HT1080 (cell line): Measurements from ENCODE around the gene IPO4. TPM values are rescaled to one million over a fixed set of nuclear protein-coding genes. Genes with fewer than 3 reads are reported as not detected.
"Not testable (repeated sequence)": the region's sequence is repeated elsewhere in the genome, so short reads cannot be mapped to it uniquely, and the experiment has no call there.

Experiments
- DNase-seq: peaks from one replicate; pipeline ENCODE4 v3.0.0-alpha.2; 2015; ENCODE audit warnings: low read depth
- total RNA-seq: library from RNA; depleted of rRNA; stranded (reverse); fragments of >200 nt; shearing (Covaris generic); gene quantifications from 2 replicates; pipeline ENCODE4 v1.2.3, GENCODE V29; 2014

The IPO4 gene
- total RNA-seq, 1 experiment from 2014 or later, result 273 TPM

DNA sequence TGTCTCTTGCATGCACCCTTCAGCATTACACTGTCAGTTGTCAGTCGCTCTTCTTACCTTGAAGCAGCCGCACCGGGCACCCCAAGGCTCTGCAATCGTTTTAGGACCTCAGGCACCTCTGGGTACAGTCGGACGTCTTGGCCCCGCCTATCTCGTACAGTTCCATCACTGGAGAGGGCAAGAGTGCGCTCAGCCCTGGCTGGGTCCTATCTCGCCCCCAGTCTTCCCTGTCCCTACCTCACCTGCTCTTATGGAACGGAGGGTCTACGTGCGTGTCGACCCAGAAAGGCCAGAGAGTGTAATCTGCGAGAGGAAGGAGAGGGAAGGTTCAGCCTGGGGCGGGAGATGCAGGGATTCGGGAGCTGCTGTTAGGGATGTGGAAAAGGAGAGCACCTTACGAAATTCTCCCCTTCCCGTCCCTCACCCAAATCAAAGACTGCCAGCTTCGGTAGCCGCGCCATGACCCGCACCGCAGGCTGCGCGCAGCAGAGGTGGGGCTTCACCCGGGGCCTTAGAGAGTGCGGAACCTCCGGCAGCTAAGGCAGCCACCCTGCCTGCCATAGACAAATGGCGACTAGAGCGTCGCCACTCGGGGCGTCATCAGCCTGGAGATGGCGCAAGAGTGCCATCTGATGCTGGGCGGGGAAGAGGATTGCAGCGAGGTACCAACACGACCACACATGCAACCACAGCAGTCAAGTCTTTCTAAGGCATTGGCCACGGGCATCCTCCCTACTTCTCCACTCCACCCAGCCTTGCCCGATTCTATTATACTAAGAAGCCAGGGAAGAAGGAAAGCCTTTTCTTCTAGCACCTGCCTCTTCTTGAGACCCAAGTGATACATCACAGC lies 27.1 kb upstream of the IPO4 start, which contains the start of gene MDP1:
Gene MDP1 (minus strand): TSS at position 572 of the 850 bp plus-strand sequence. CDS start 111 bp downstream, at position 461.
- DNase-seq, result peak; percentile 90

DNA sequence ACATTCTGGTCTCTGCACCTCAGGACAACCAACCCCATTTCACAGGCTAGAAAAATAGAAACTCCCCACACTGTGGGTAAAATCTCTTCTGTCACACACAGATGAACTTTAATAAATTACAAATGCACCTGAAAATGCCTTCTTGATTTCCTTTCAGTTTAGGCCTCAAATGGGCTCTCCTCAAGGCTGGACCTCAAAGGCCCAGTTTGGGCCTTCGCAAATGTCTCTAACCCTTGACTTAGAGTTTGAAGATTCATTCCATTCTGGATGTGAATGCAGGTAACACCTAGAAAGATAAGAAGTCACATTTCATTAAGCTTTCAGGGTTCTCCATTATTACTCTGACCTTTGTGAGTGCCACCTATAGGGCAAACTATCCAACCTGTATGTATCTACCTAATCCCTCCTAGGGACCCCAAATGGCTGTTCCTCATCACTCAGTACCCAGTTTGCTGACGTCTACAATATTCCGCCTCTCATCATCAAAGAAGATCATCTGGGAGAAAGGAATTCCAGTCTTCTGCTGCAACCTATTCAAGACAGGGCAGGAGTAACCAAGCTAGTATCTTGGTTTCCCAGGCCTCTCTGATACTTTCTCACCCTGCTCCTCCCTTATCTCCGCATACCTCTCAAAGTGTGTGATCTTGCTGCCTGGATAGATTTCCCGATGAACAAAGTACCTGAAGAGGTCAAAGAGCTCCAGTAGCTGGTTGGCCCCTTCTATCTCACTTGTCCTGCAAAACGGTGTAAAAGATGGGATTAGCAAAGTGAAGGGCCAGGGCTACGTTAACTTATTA lies 25.4 kb upstream of the IPO4 start:
- no peak for DNase-seq

DNA sequence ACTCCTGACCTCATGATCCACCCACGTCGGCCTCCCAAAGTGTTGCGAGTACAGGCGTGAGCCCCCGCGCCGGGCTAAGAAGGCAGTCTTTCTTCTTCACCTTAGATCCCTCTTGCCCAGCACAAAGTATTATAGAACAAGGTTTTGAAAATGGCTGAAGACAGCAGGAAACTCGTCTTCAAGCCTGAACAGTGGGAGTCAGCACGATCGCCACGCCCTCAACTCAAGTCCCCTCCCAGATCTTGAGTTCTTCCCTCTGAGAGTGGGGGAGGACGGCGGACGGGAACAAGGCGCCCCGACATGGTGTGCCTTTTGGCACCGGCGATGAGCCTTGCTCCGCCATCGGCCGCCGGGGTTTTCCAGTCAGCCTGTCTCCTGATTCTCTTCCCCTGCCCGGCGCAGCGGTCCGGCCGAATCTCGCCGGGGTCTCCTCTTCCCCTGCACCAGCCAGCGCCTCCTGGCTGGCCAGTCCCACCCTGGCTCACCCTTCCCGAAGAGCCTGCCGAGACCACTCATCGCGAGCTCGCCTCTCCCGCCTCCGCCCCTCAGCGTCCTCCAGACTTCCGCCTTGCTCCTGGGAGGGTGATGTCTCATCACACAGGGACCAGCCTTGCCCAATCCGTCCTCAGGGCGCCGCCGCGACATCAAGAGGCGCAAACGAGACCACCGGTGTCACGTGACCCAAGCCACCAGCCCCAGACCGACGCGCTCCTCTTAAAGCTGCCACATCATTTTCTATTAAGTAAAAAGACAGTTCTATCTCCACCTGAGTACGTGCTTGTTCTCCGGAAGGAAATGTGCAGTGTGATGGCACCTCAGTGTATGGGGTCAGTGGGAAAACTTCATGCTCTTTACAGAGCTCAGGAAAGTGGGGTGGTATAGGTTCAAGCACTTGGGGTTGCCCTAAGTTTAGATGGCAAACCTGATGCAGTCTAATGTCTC lies 24.6 kb upstream of the IPO4 start, which contains the start of gene CHMP4A:
Gene CHMP4A (minus strand): TSS at position 565 of the 942 bp plus-strand sequence. CDS start 49 bp downstream, at position 516.
- peak; percentile 98 for DNase-seq

DNA sequence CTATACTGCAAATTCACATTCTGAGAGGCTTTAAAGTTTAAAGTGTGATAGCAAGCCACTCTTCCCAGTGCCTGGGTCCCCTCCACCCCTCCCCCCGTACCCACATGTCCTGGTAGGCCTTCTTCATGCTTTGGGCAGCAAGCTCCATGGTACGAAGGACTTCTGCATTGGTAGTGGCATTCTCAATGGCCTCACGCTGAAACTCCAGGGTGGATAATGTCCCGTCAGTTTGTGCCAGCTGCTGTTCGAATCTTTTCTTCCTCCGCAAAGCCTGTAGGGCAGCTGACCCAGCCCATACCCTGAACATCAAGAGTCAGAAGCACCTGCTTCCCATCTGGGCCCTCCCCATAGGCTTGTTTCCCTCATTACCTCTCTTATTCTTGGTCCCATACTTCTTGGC lies 22.7 kb upstream of the IPO4 start:
- no peak for DNase-seq

DNA sequence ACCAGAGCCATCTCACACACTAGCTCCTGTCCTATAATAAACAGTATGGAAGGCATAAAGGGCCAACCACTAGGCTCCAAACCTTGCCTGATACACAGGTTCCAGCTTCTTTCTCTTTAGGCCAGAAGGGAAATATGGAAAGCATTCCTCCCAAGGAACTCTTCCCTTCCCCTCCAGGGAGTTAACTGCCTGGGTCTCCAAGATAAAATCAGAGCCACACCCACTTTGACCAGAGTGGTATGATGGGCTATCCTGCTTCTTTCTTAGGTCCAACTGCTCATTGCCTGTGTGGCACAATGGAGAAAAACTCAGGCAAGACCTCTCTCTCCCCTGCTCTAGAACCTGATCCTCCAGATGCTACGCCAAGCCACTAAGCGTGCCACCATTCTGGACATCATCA lies 19.0 kb upstream of the IPO4 start:
- no peak for DNase-seq

DNA sequence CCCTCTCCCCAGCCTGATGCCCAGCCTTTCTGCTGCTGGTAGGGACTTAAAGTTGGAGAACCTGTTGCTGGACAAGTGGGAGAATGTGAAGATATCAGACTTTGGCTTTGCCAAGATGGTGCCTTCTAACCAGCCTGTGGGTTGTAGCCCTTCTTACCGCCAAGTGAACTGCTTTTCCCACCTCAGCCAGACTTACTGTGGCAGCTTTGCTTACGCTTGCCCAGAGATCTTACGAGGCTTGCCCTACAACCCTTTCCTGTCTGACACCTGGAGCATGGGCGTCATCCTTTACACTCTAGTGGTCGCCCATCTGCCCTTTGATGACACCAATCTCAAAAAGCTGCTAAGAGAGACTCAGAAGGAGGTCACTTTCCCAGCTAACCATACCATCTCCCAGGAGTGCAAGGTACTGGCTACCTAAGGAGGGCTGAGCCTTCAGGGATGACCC lies 18.5 kb upstream of the IPO4 start:
- DNase-seq, result no peak

DNA sequence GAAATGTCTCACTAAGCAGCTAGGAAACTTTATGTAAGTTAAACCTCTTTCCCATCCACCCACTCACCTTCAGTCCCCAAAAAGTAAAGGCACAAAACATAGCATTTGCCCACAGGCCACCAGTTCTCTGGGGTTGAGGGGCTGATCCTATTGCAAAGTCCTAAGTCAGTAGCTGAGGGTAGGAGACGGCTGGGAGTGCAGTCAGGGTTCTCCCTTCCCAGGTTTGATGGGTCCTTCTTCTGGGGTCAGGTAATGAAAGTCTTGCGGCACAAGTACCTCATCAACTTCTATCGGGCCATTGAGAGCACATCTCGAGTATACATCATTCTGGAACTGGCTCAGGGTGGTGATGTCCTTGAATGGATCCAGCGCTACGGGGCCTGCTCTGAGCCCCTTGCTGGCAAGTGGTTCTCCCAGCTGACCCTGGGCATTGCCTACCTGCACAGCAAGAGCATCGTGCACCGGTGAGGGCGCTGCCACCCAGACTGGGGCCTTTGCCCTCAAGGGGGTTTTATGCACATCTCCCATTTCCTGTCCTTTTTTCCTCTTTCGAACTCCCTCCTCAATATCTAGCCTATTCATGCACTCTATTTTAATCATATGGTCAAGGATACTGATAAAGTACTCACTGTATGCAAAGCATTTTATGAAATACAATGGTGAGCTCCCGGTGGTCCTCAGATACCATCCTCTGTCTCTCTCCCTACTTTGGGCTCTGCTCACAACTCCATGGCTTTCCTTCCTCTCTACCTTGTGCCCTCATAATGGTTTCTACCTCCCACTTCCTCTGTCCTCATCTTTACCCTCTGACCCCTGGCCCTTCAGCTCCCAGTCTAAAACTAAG lies 17.9 kb upstream of the IPO4 start:
- no peak for DNase-seq

DNA sequence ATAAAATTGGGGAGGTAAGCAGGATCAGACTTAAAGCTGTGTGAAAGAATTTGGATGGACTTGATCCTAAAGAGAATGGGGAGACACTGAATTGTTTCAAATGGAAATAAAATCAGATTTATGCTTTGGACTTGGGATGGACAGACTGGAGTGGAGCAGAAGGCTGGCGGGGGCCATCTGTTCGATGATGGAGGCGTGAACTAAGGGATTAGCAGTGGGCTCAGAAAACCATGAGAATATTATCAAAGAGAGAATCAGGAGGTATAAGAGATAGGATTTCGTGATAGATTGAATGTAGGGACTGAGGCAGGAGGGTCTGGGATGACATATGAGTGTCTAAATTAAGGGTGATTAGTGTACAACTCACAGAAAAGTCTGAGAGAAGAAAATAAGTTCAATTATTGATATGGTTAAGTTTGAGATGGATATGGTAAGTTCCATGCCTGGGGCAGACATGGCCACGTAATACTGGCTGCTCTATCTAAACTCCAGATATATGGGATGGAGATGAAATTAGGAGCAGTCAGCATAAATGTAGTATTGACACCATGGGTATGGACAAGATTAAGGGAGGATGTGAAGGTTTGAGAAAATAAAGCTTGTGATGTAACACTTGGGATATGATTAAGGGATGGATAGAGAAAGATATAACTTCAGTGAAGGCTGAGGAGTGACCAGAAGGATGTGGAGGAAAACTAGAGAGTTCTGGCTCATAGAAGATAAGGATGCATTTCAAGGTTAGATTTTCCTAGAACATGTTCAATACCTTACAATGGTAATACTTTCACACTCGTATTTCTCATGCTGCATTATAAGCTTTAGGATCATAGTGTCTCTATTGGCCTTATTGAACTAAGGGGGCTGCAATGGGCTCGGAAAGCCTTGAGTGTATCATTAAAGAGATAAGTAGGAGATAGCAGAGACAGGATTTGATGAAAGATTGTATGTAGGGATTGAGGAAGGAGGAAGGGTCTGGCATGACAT lies 15.8 kb upstream of the IPO4 start:
- DNase-seq, result no peak

DNA sequence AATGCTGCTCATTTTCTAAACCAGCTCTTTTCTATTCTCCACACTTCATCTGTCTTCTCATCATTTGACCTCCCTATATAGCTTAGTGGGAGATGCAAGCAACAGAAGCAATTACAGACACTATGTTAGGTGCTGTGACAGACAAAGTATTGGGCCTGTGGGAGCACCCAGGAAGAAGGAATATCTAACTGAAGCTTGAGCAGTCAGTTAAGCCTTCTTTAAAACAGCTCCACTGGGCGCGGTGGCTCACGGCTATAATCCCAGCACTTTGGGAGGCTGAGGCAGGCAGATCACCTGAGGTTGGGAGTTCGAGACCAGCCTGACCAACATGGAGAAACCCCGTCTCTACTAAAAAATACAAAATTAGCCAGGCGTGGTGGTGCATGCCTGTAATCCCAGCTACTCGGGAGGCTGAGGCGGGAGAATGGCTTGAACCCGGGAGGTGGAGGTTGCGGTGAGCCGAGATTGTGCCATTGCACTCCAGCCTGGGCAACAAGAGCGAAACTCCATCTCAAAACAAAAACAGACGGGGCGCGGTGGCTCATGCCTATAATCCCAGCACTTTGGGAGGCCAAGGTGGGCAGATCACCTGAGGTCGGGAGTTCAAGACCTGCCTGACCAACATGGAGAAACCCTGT lies 14.8 kb upstream of the IPO4 start:
- not testable (repeated sequence) for DNase-seq

DNA sequence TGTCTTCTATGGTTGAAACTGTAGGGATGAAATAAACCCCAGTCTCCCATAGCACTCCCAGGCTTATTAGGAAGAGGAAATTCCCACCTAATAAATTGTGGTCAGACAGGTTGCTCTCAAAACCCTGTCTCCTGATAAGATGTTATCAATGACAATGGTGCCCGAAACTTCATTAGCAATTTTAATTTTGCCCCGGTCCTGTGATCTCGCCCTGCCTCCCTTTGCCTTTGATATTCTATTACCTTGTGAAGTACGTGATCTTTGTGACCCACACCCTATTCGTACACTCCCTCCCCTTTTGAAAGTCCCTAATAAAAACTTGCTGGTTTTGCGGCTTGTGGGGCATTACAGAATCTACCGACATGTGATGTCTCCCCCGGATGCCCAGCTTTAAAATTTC lies 13.9 kb upstream of the IPO4 start:
- not testable (repeated sequence) for DNase-seq

DNA sequence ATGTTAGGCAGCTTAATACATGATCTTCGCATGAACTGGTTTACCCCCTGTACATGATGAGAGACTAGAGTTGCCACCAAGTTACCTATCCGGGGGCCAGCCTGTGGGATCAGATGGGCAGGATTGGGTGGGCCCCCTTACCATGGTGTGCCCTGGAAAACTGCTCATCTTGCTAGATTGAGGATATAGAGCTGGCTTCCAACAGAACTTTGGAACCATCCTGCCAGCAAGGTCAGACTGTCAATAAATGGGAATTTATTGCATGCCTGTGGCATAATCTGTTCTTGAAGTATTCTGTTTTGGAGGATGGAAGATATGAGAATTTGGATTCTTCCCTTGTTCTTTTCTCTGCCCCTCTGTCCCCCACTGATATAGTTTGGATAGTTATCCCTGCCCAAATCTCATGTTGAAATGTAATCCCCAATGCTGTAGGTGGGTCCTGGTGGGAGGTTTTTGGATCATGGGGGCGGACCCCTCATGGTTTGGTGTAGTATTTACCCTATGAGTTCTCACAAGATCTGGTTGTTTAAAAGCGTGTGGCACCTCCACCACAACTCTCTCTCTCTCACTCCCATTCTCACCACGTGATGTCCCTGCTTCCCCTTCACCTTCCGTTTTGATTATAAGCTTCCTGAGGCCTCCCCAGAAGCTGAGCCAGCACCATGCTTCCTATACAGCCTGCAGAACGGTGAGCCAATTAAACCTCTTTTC lies 10.4 kb upstream of the IPO4 start:
- DNase-seq, result no peak

DNA sequence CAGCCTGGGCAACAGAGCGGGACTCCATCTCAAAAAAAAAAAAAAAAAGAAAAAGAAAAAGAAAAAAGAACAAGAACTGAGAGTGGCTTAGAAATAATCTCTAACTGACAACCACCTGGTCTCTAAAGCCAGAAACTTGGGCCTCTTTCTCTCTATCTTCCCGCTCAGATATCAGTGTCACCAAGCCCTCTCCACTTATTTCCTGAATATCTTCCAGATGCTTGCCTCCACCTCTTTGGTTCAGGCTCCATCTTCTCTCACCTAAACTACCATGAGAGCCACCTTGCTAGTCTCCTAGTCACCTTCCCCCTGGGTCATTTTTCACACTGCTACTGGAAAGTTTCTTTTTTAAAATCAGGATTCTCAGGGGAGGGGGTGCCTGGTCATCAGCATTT lies 8.4 kb upstream of the IPO4 start:
- no peak for DNase-seq

DNA sequence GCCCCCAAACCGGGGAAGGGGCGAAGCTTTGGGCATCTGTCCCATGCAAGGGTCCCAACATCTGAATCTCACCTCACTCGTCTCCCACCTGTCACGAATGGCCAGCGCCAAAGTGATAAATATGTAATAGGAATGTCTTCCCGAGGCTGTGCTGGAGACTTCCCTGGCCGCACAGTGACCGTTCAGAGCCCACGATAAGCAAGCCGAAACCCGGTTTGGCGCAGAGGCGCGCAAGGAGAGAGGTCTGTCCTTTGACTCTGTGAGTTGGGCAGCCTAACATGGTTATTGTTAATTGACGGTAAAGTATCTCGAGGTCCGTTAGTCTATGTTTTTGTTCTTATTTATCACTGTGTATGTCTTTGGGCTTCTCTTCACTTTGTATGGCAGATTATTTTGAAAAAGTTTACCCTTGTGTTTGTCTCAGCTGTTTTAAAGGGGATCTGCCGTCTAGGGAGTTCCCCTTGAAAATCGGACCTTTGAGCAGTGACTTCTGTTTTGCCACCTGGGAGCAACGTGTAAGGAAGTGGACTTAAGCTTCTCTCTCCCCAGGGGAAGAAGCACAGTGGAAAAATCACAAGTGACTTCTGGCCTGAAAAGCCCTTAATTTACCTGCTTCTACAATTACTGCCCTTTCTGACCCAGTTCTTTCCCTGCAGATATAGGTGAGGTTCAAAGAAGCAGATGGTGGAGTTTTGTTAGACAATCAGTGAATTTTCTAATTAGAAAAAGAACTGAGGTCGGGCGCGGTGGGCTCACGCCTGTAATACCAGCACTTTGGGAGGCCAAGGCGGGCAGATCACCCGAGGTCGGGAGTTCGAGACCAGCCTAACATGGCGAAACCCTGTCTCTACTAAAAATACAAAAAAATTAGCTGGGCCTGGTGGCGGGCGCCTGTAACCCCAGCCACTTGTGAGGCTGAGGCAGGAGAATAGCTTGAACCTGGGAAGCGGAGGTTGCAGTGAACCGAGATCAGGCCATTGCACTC lies 7.7 kb upstream of the IPO4 start:
- DNase-seq, result no peak

DNA sequence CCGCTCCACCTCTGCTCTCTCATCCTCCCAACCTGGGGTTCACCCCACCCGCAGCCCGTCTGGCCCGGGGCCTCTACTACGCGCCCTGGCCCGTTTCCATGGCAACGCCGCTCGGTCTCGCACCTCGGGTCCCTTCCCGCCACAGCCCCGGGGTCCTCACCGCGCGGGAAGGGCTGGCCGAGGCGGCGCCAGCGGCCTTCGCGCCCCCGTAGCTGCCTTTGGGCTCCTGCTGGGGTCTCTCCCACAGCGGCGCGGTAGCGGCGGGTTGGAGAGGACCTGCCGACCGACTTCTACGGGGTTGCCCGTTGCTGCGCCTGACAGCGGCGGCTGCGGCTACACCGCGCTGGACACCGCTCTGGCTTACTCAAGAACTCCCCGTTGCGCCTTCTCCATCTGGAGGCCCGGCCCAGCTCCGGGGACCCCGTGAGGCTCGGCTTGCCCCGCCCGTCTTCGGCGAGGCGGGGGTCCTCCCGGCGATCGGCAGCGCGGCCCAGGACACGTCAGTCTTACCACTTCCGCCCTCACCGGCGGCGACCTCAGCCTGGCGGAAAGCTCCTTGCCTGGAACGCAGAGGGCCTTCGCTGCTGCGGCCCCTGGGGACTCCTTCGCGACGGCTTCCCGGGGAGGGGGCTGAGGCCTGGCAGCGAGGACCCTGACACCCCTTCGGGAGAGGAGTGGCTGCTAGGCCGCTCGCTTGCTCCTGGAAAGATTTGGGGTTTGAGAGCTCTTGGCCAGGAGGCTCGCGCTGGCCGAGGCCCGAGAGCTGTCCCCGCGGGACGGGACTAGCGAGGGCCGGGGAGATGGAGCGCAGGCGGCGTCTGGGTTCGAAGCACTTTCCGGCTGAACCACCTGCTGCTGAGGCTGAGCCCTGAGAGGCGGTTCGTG lies 6.8 kb upstream of the IPO4 start, which contains the start of gene TM9SF1:
Gene TM9SF1 (minus strand): TSS at position 256 of the 885 bp plus-strand sequence. CDS start 422 bp downstream, outside the sequence.
- peak; percentile 84 for DNase-seq

DNA sequence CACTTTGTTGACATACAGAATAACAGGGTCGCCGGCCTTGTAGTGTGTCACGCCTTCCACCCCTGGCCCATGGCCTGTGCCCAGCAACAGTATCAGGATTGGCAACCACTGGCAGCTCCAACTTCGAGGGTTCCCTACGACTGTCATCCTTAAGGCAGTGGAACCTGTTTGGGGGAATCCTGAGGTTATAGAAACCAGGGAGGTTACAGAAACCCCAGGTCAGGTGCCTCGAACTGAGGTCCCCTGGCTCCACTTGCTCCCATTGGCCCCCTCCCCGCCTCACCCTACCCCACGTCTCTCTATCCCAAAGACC lies 6.2 kb upstream of the IPO4 start:
- DNase-seq, result no peak
